H1 (cell line): ENCODE results near the gene ACOT11. TPM values are rescaled to one million over a fixed set of nuclear protein-coding genes. Genes with fewer than 3 reads are reported as not detected.

Source experiments
- CTCF ChIA-PET: fragments of 300-600 bp; sonication (Branson Sonifier 250); formaldehyde crosslinking; loops from one replicate; lab custom pipeline; 2021; ENCODE audit not compliant: partially characterized antibody; lab: Charles Lee
- POLR2A ChIA-PET: fragments of 300-600 bp; sonication (Branson Sonifier 250); formaldehyde crosslinking; loops from one replicate; lab custom pipeline; 2021; ENCODE audit warnings: inconsistent platforms; ENCODE audit not compliant: partially characterized antibody; lab: Charles Lee
- DNase-seq, 2 experiments: peaks; one replicate each; pipeline versions ENCODE4 v3.0.0 to v3.0.0-alpha.2; 2010 to 2022; ENCODE audit warnings: low spot score in 2 of 2, low read depth in 1 of 2, mixed read lengths in 1 of 2
- FAIRE-seq: peaks from 2 replicates; lab custom pipeline; 2011; peaks lifted over from hg19 to GRCh38; lab: Jason Lieb, UNC
- H2AFZ ChIP-seq: 2 replicates; pipeline ENCODE4 v1.8.1; 2012; ENCODE audit warnings: low read length, inconsistent platforms
- H2AK5ac ChIP-seq: 2 replicates; pipeline ENCODE4 v1.6.1; 2013; ENCODE audit warnings: low read depth, low read length
- H2BK120ac ChIP-seq: replicated peaks from 2 replicates; pipeline ENCODE3; 2013; ENCODE audit warnings: low read depth, low read length, inconsistent platforms
- H2BK12ac ChIP-seq: 2 replicates; pipeline ENCODE4 v1.6.1; 2013; ENCODE audit warnings: low read depth, low read length
- H2BK15ac ChIP-seq: 2 replicates; pipeline ENCODE4 v1.6.1; 2013; ENCODE audit warnings: low read length
- H2BK20ac ChIP-seq: 2 replicates; pipeline ENCODE4 v1.6.1; 2013; ENCODE audit warnings: low read length
- H2BK5ac ChIP-seq: 2 replicates; pipeline ENCODE4 v1.6.1; 2013; ENCODE audit warnings: low read depth, low read length
- H3K14ac ChIP-seq: 2 replicates; pipeline ENCODE4 v1.6.1; 2013; ENCODE audit warnings: inconsistent platforms; ENCODE audit not compliant: insufficient read length
- H3K18ac ChIP-seq: 2 replicates; pipeline ENCODE4 v1.6.1; 2013; ENCODE audit warnings: low read length; ENCODE audit errors: extremely low read depth
- H3K23ac ChIP-seq: 2 replicates; pipeline ENCODE4 v1.6.1; 2013; ENCODE audit warnings: inconsistent platforms; ENCODE audit not compliant: insufficient read length
- H3K23me2 ChIP-seq: 2 replicates; pipeline ENCODE4 v1.6.1; 2013; ENCODE audit warnings: low read depth, low read length
- H3K27ac ChIP-seq: 2 replicates; pipeline ENCODE4 v1.6.1; 2011; ENCODE audit warnings: low read depth, low read length, inconsistent platforms
- H3K27me3 ChIP-seq, 4 experiments: replicated peaks in 1 of 4; 1 replicate in 1 of 4; 2 replicates in 3 of 4; pipeline versions ENCODE4 v1.6.1 to v1.8.1; 2011 to 2013; ENCODE audit warnings: low read length in 3 of 4, mild to moderate bottlenecking in 3 of 4, inconsistent platforms in 2 of 4, mixed read lengths in 2 of 4, moderate library complexity in 1 of 4; ENCODE audit not compliant: control insufficient read depth in 3 of 4, insufficient read depth in 3 of 4; ENCODE audit errors: extremely low read depth in 1 of 4
- H3K36me3 ChIP-seq, 4 experiments: 2 replicates each; pipeline versions ENCODE4 v1.6.1 to v1.8.1; 2011 to 2013; ENCODE audit warnings: mild to moderate bottlenecking in 4 of 4, low read length in 3 of 4, moderate library complexity in 2 of 4, control low read depth in 1 of 4, inconsistent platforms in 1 of 4; ENCODE audit not compliant: insufficient read depth in 4 of 4, control insufficient read depth in 2 of 4
- H3K4ac ChIP-seq: replicated peaks from 2 replicates; pipeline ENCODE3; 2013; ENCODE audit warnings: low read length, low read depth, mixed read lengths, inconsistent platforms; ENCODE audit not compliant: insufficient read length
- H3K4me1 ChIP-seq, 4 experiments: replicated peaks in 1 of 4; 1 replicate in 1 of 4; 2 replicates in 3 of 4; pipeline versions ENCODE4 v1.6.1 to v1.8.1; 2011 to 2013; ENCODE audit warnings: low read length in 3 of 4, inconsistent platforms in 2 of 4, mixed read lengths in 1 of 4; ENCODE audit not compliant: insufficient read depth in 4 of 4, control insufficient read depth in 3 of 4
- H3K4me2 ChIP-seq, 2 experiments: 2 replicates each; pipeline versions ENCODE4 v1.6.1 to v1.8.1; 2011 to 2013; ENCODE audit warnings: low read depth in 2 of 2, low read length in 2 of 2, control low read depth in 1 of 2, inconsistent platforms in 1 of 2, mild to moderate bottlenecking in 1 of 2; ENCODE audit not compliant: insufficient read depth in 1 of 2
- H3K4me3 ChIP-seq, 4 experiments: fragments of 200-600, 300-600 bp in 1 of 4; sonication (generic), shearing (Covaris generic), sonication (Bioruptor Twin) in 1 of 4; 2 replicates each; pipeline versions ENCODE4 v1.5.1 to v1.8.1; 2011 to 2016; ENCODE audit warnings: low read length in 4 of 4, low read depth in 3 of 4, control low read depth in 2 of 4, inconsistent platforms in 2 of 4, mild to moderate bottlenecking in 2 of 4, mixed read lengths in 1 of 4, moderate library complexity in 1 of 4; ENCODE audit not compliant: insufficient read depth in 2 of 4; ENCODE audit errors: extremely low read depth in 1 of 4
- H3K56ac ChIP-seq: replicated peaks from 2 replicates; pipeline ENCODE3; 2013; ENCODE audit warnings: low read depth, mild to moderate bottlenecking, mixed read lengths, low read length, inconsistent platforms; ENCODE audit not compliant: insufficient read length
- H3K79me1 ChIP-seq: 2 replicates; pipeline ENCODE4 v1.6.1; 2013; ENCODE audit warnings: low read depth, low read length, control low read depth
- H3K79me2 ChIP-seq, 2 experiments: 2 replicates each; pipeline versions ENCODE4 v1.6.1 to v1.8.1; 2012 to 2013; ENCODE audit warnings: low read length in 2 of 2, mild to moderate bottlenecking in 2 of 2, inconsistent platforms in 1 of 2; ENCODE audit not compliant: insufficient read depth in 2 of 2, control insufficient read depth in 1 of 2
- H3K9ac ChIP-seq, 4 experiments: replicated peaks in 1 of 4; 1 replicate in 1 of 4; 2 replicates in 3 of 4; pipeline versions ENCODE4 v1.6.1 to v1.8.1; 2011 to 2013; ENCODE audit warnings: low read depth in 3 of 4, low read length in 3 of 4, control low read depth in 2 of 4, mild to moderate bottlenecking in 2 of 4, moderate library complexity in 2 of 4, inconsistent platforms in 1 of 4; ENCODE audit errors: extremely low read depth in 1 of 4
- H3K9me3 ChIP-seq, 2 experiments: 2 replicates each; pipeline versions ENCODE4 v1.6.1 to v1.8.1; 2012 to 2013; ENCODE audit warnings: mild to moderate bottlenecking in 2 of 2, moderate library complexity in 2 of 2, control low read depth in 1 of 2, inconsistent platforms in 1 of 2, low read depth in 1 of 2, low read length in 1 of 2, mixed read lengths in 1 of 2; ENCODE audit not compliant: insufficient read depth in 2 of 2
- H4K20me1 ChIP-seq, 2 experiments: replicated peaks in 1 of 2; 2 replicates each; pipeline versions ENCODE3 to v1.8.1; 2011 to 2013; ENCODE audit warnings: inconsistent platforms in 2 of 2, low read length in 2 of 2, mild to moderate bottlenecking in 1 of 2; ENCODE audit not compliant: insufficient read depth in 2 of 2, control insufficient read depth in 1 of 2
- H4K5ac ChIP-seq: 2 replicates; pipeline ENCODE4 v1.6.1; 2013; ENCODE audit warnings: low read length, low read depth, mixed read lengths, inconsistent platforms; ENCODE audit not compliant: insufficient read length
- H4K8ac ChIP-seq: 2 replicates; pipeline ENCODE4 v1.8.0; 2013; ENCODE audit warnings: mild to moderate bottlenecking, moderate library complexity, low read length, inconsistent platforms; ENCODE audit not compliant: insufficient read depth; ENCODE audit errors: extremely low read depth
- H4K91ac ChIP-seq: replicated peaks from 2 replicates; pipeline ENCODE3; 2013; ENCODE audit warnings: low read length, mixed read lengths, inconsistent platforms; ENCODE audit not compliant: insufficient read length
- ASH2L ChIP-seq: fragments of 200-600, 300-600 bp; sonication (generic); IDR thresholded peaks from one replicate; pipeline ENCODE4 v1.7.1; 2017; ENCODE audit warnings: low read length
- CTBP2 ChIP-seq: IDR thresholded peaks from 2 replicates; pipeline ENCODE4 v1.7.0; 2011; ENCODE audit warnings: borderline replicate concordance, mild to moderate bottlenecking, moderate library complexity, mixed read lengths, low read length; ENCODE audit not compliant: insufficient read depth, insufficient read length
- FOSL1 ChIP-seq: IDR thresholded peaks from 2 replicates; pipeline ENCODE4 v1.6.1; 2011; ENCODE audit warnings: mild to moderate bottlenecking, low read depth, low read length, moderate library complexity; ENCODE audit not compliant: insufficient read depth
- JUN ChIP-seq: IDR thresholded peaks from 2 replicates; pipeline ENCODE4 v1.6.1; 2011; ENCODE audit warnings: low read depth, mild to moderate bottlenecking, improper control_type of control experiment, low read length
- KDM4A ChIP-seq: IDR thresholded peaks from one replicate; pipeline ENCODE4 v1.7.1; 2012; ENCODE audit warnings: low read depth, mild to moderate bottlenecking, moderate library complexity, low read length, inconsistent platforms; ENCODE audit not compliant: severe bottlenecking
- RBBP5 ChIP-seq: IDR thresholded peaks from 2 replicates; pipeline ENCODE4 v1.7.1; 2012; ENCODE audit warnings: low read depth, mild to moderate bottlenecking, inconsistent platforms, low read length, moderate library complexity, borderline replicate concordance
- RNF2 ChIP-seq: fragments of 200-900, 300-1000 bp; sonication (generic); IDR thresholded peaks from 2 replicates; pipeline ENCODE4 v1.7.1; 2016; ENCODE audit warnings: borderline replicate concordance, low read depth, mild to moderate bottlenecking, antibody characterized with exemption, low read length; ENCODE audit not compliant: poor library complexity, severe bottlenecking; ENCODE audit errors: missing control alignments
- RXRA ChIP-seq: IDR thresholded peaks from 2 replicates; pipeline ENCODE4 v1.6.1; 2011; ENCODE audit warnings: low read depth, mild to moderate bottlenecking, low read length, moderate library complexity; ENCODE audit not compliant: insufficient read depth
- TAF7 ChIP-seq: optimal IDR thresholded peaks from 2 replicates; pipeline ENCODE3; 2011; ENCODE audit warnings: low read depth, mild to moderate bottlenecking, inconsistent platforms, low read length, moderate library complexity, borderline replicate concordance
- WGBS, 2 experiments: shearing (Covaris generic) in 1 of 2; methylation state at CpG; one replicate each; pipeline versions ENCODE4 v1.1.6 to v1.1.7; 2013 to 2015; ENCODE audit warnings: low lambda C conversion rate in 2 of 2, mixed read lengths in 2 of 2, inconsistent platforms in 1 of 2, low coverage in 1 of 2, missing lambda C conversion rate in 1 of 2; ENCODE audit not compliant: insufficient replicate concordance in 2 of 2, insufficient coverage in 1 of 2, insufficient read length in 1 of 2; ENCODE audit errors: extremely low coverage in 1 of 2, missing lambda C conversion rate in 1 of 2; 5-methylcytosine and 5-hydroxymethylcytosine counted together
- polyA plus RNA-seq, 7 experiments: library from polyadenylated mRNA; depleted of rRNA in 3 of 7; stranded (reverse) in 5 of 7; unstranded in 2 of 7; fragments of >200 nt in 5 of 7; fragments of 200-250 nt in 2 of 7; gene quantifications; 1 replicate in 5 of 7; 2 replicates in 1 of 7; 4 replicates in 1 of 7; pipeline versions ENCODE4 v1.2.1 to v1.2.3, GENCODE V29; 2011 to 2013; ENCODE audit warnings: missing spikeins in 2 of 7, mixed read lengths in 2 of 7
- total RNA-seq: library from RNA; stranded (reverse); fragmentation: NEBNext Ultra II Directional; extraction: Animal tissue kit (Norgen Biotek cat#: 25700); gene quantifications from 2 replicates; pipeline ENCODE4 v1.2.1, GENCODE V29; 2021

ACOT11 gene
- total and polyA plus RNA-seq, 2 of the 8 experiments (the other 6 are each of a cell fraction or from before 2014, with no cell fraction given) = 3.8 to 4.5 TPM

- no peak overlapping the region for H4K5ac ChIP-seq
- H3K56ac ChIP-seq = no peak overlapping the region
- H2BK120ac ChIP-seq = no peak overlapping the region
- peaks cover 0 to 5% of the 10 kb centered on the region in 2 experiments; a peak in 2 of 4 replicates for H3K9me3 ChIP-seq
- no peaks in the 10 kb centered on the region for H4K20me1 ChIP-seq
- H3K4me1 ChIP-seq = peaks cover 4 to 17% (median 8%) of the 10 kb centered on the region in 4 experiments
- WGBS, 2 experiments = 77% methylated on average over 4 of the region's 4 CpGs; no CpG with 5 or more reads in 1 of the 2 experiments
- TF ChIP-seq TAF7 (no peak), RBBP5 (no peak), KDM4A (no peak), ASH2L (no peak), CTBP2 (no peak), JUN (no peak), RXRA (no peak), FOSL1 (no peak), RNF2 (no peak)
- TF ChIP-seq, all 59 proteins: peak for 0
- Histone ChIP-seq H2BK5ac (no peak overlapping the region), H3K4me3 (no peak overlapping the region), H2AK5ac (peak overlapping the region; percentile 25; the same call in 1 of the 2 replicates), H4K8ac (no peak overlapping the region), H2AFZ (no peak overlapping the region), H3K27ac (no peak overlapping the region), H3K23ac (no peak overlapping the region), H2BK20ac (peak overlapping the region; percentile 93; the same call in 1 of the 2 replicates), H3K4me2 (no peak overlapping the region), H3K79me2 (no peaks in the 10 kb centered on the region), H2BK15ac (no peak overlapping the region; the same call in 1 of the 2 replicates), H3K36me3 (no peaks in the 10 kb centered on the region), H3K23me2 (no peaks in the 10 kb centered on the region), H2BK12ac (0 out of 2 replicates have a peak overlapping the region, but pooled peaks have one; percentile 23), H4K91ac (no peak overlapping the region), H3K79me1 (no peaks in the 10 kb centered on the region), H3K9ac (no peak overlapping the region), H3K27me3 (no peaks in the 10 kb centered on the region; a peak in 1 of 7 replicates), H3K14ac (no peak overlapping the region), H3K4ac (no peak overlapping the region), H3K18ac (no peak overlapping the region)
- POLR2A ChIA-PET = interaction anchor here (1.1 to 3.0 kb wide), 5 partner anchors 14 to 57 kb away, joined by 3 to 11 read pairs (median 5); partner anchors contain the start of gene ACOT11
- CTCF ChIA-PET = interaction anchor here (1.0 to 1.6 kb wide), 3 partner anchors 11 to 58 kb away, joined by 3 to 4 read pairs (median 4); no protein-coding TSS in a partner anchor
- FAIRE-seq (no peak), DNase-seq (no peak)
Measured at GRCh38 chr1:54565113-54565501, 17.1 kb downstream of the ACOT11 start.
